Epithelial cell of proximal tubule (primary cell): ENCODE data around the gene DNAJC27. TPM values are rescaled to one million over a fixed set of nuclear protein-coding genes. Genes with fewer than 3 reads are reported as not detected.

Source experiments
- DNase-seq: peaks from one replicate; pipeline ENCODE4 v3.0.0-alpha.2; 2011; ENCODE audit warnings: low read depth
- H3K4me3 ChIP-seq: 2 replicates; pipeline ENCODE4 v1.5.1; 2011; ENCODE audit warnings: low read depth, mild to moderate bottlenecking, low read length
- CTCF ChIP-seq: conservative IDR thresholded peaks from 2 replicates; pipeline ENCODE4 v1.5.1; 2012; ENCODE audit warnings: low read depth, mild to moderate bottlenecking, low read length
- total RNA-seq: library from RNA; depleted of rRNA; stranded (reverse); fragments of >200 nt; gene quantifications from 2 replicates; pipeline ENCODE4 v1.2.3, GENCODE V29; 2015

Gene DNAJC27
- total RNA-seq, 1 donor from 2014 or later, result 2.1 TPM

GRCh38 chr2:24903161-24904103 is 68.3 kb downstream of the DNAJC27 start:
- no peak for DNase-seq
- TF ChIP-seq CTCF, result no peak
- H3K4me3 ChIP-seq, result no peak overlapping the region

GRCh38 chr2:24899361-24899910 is 72.3 kb downstream of the DNAJC27 start:
- no peak for TF ChIP-seq CTCF
- no peak for DNase-seq
- no peak overlapping the region for H3K4me3 ChIP-seq

- no peak for DNase-seq
- no peak overlapping the region for H3K4me3 ChIP-seq
- no peak for TF ChIP-seq CTCF
These were observed 73.3 kb downstream of the DNAJC27 start for GRCh38 chr2:24898122-24899109.

GRCh38 chr2:24894750-24895149 is 77.0 kb downstream of the DNAJC27 start:
- no peak for DNase-seq
- no peak overlapping the region for H3K4me3 ChIP-seq

GRCh38 chr2:24893934-24894333 is 77.8 kb downstream of the DNAJC27 start:
- no peak overlapping the region for H3K4me3 ChIP-seq
- no peak for TF ChIP-seq CTCF
- DNase-seq, result no peak

More at GRCh38 chr2:24894750-24895149, 77.0 kb downstream of the DNAJC27 start:
- TF ChIP-seq CTCF, result no peak

Other genes starting within 250 kb of the DNAJC27 start
- gene PTRHD1, start 178.6 kb downstream of the DNAJC27 start, total RNA-seq, result 50.3 and 58.3 TPM in 2 replicates
- gene CENPO, start 178.5 kb downstream of the DNAJC27 start, total RNA-seq, result 18.0 and 36.5 TPM in 2 replicates
- 18.7 and 37.6 TPM in 2 replicates for gene ADCY3, start 51.7 kb downstream of the DNAJC27 start, total RNA-seq
- gene EFR3B, start 70.1 kb upstream of the DNAJC27 start, total RNA-seq, result 1.3 and 2.6 TPM in 2 replicates
- gene POMC, start 196.6 kb upstream of the DNAJC27 start, total RNA-seq, result 0.75 and 4.5 TPM in 2 replicates